GM23338 (cell line): ENCODE results near the gene CEACAM19. TPM values are rescaled to one million over a fixed set of nuclear protein-coding genes. Genes with fewer than 3 reads are reported as not detected.

ENCODE experiments used
- ATAC-seq: fragments of 200-7000 bp; cut with Tn5 transposase; 3 replicates; pipeline ENCODE4 v1.9.1; 2020
- DNase-seq: peaks from one replicate; pipeline ENCODE4 v3.0.0-alpha.2; 2015; ENCODE audit warnings: low spot score
- H2AFZ ChIP-seq: fragments of 200-600 bp; sonication (generic); 2 replicates; pipeline ENCODE4 v1.8.0; 2016; ENCODE audit warnings: antibody characterized with exemption, mild to moderate bottlenecking, moderate library complexity
- H3F3A ChIP-seq: fragments of 200-600 bp; sonication (generic); replicated peaks from 2 replicates; pipeline ENCODE4 v1.8.0; 2017; ENCODE audit warnings: antibody characterized with exemption, mixed run types, low read depth
- H3K27ac ChIP-seq: fragments of 200-600 bp; sonication (generic); 2 replicates; pipeline ENCODE4 v1.6.1; 2016; ENCODE audit warnings: low read depth
- H3K27me3 ChIP-seq: fragments of 200-600 bp; sonication (generic); 2 replicates; pipeline ENCODE4 v1.8.0; 2016; ENCODE audit warnings: mild to moderate bottlenecking, mixed run types, moderate library complexity; ENCODE audit not compliant: insufficient read depth
- H3K36me3 ChIP-seq: fragments of 200-600 bp; sonication (generic); 2 replicates; pipeline ENCODE4 v1.8.0; 2016; ENCODE audit warnings: mild to moderate bottlenecking; ENCODE audit not compliant: insufficient read depth
- H3K4me1 ChIP-seq: fragments of 200-600 bp; sonication (generic); 2 replicates; pipeline ENCODE4 v1.8.0; 2016; ENCODE audit warnings: mild to moderate bottlenecking, moderate library complexity; ENCODE audit not compliant: insufficient read depth
- H3K4me2 ChIP-seq: fragments of 200-600 bp; sonication (generic); 2 replicates; pipeline ENCODE4 v1.7.1; 2017; ENCODE audit warnings: mixed run types
- H3K4me3 ChIP-seq: fragments of 200-600 bp; sonication (generic); 2 replicates; pipeline ENCODE4 v1.6.1; 2016; ENCODE audit warnings: mixed run types
- H3K79me2 ChIP-seq: fragments of 200-600 bp; sonication (generic); replicated peaks from 2 replicates; pipeline ENCODE4 v1.8.0; 2017; ENCODE audit warnings: mild to moderate bottlenecking; ENCODE audit not compliant: insufficient read depth
- H3K9me2 ChIP-seq: fragments of 200-600 bp; sonication (generic); 2 replicates; pipeline ENCODE4 v1.8.0; 2017; ENCODE audit not compliant: insufficient read depth
- H4K20me1 ChIP-seq: fragments of 200-600 bp; sonication (generic); replicated peaks from 2 replicates; pipeline ENCODE4 v1.8.0; 2017; ENCODE audit warnings: mild to moderate bottlenecking; ENCODE audit not compliant: insufficient read depth
- H3K27ac Mint-ChIP-seq: 2 replicates; pipeline ENCODE4 v1.8.0; 2020; ENCODE audit warnings: inconsistent platforms, mild to moderate bottlenecking, moderate library complexity, mixed read lengths
- H3K27me3 Mint-ChIP-seq: 3 replicates; pipeline ENCODE4 v1.8.0; 2022; ENCODE audit warnings: low read depth, mild to moderate bottlenecking, moderate library complexity, mixed read lengths, inconsistent platforms; ENCODE audit not compliant: insufficient read depth, poor library complexity
- H3K36me3 Mint-ChIP-seq: 3 replicates; pipeline ENCODE4 v1.8.0; 2021; ENCODE audit warnings: low read depth, mild to moderate bottlenecking, inconsistent platforms, moderate library complexity, mixed read lengths
- H3K4me1 Mint-ChIP-seq: 3 replicates; pipeline ENCODE4 v1.8.0; 2020; ENCODE audit warnings: mild to moderate bottlenecking, inconsistent platforms, mixed read lengths
- H3K4me3 Mint-ChIP-seq: 3 replicates; pipeline ENCODE4 v1.8.0; 2021; ENCODE audit warnings: moderate library complexity, mild to moderate bottlenecking, inconsistent platforms, mixed read lengths
- H3K9me3 Mint-ChIP-seq: 3 replicates; pipeline ENCODE4 v1.8.0; 2020; ENCODE audit warnings: moderate library complexity, mild to moderate bottlenecking, inconsistent platforms, mixed read lengths
- CREB1 ChIP-seq: fragments of 250-450 bp; sonication (Bioruptor Pico); IDR thresholded peaks from 2 replicates; pipeline ENCODE4 v1.5.0; 2020; ENCODE audit warnings: low read depth, mild to moderate bottlenecking, moderate library complexity
- CTCF ChIP-seq, 2 experiments: fragments of 200-600 bp in 1 of 2; sonication (generic) in 1 of 2; conservative IDR thresholded peaks; 2 replicates each; pipeline versions ENCODE4 v1.5.1 to v1.6.1; 2016 to 2017; ENCODE audit warnings: antibody characterized with exemption in 2 of 2, low read depth in 2 of 2, mild to moderate bottlenecking in 2 of 2, moderate library complexity in 1 of 2
- ETS1 ChIP-seq: IDR thresholded peaks from 2 replicates; pipeline ENCODE4 v1.6.1; 2016; ENCODE audit warnings: antibody characterized with exemption
- EZH2 ChIP-seq: fragments of 200-600 bp; sonication (generic); IDR thresholded peaks from one replicate; pipeline ENCODE4 v1.8.0; 2017; ENCODE audit warnings: antibody characterized with exemption, mild to moderate bottlenecking, low read depth; ENCODE audit not compliant: unreplicated experiment
- EZH2phosphoT487 ChIP-seq: fragments of 200-600 bp; sonication (generic); IDR thresholded peaks from one replicate; pipeline ENCODE4 v1.8.1; 2018; ENCODE audit warnings: antibody characterized with exemption; ENCODE audit not compliant: unreplicated experiment
- JUNB ChIP-seq: IDR thresholded peaks from one replicate; pipeline ENCODE4 v1.6.1; 2016; ENCODE audit warnings: antibody characterized with exemption; ENCODE audit not compliant: unreplicated experiment
- NANOG ChIP-seq: IDR thresholded peaks from 2 replicates; pipeline ENCODE4 v1.6.1; 2016; ENCODE audit warnings: antibody characterized with exemption, borderline replicate concordance
- POLR2AphosphoS5 ChIP-seq: IDR thresholded peaks from 2 replicates; pipeline ENCODE4 v1.6.1; 2016; ENCODE audit warnings: antibody characterized with exemption, low read depth
- REST ChIP-seq: IDR thresholded peaks from one replicate; pipeline ENCODE4 v1.6.1; 2018; ENCODE audit warnings: antibody characterized with exemption; ENCODE audit not compliant: unreplicated experiment
- STAT1 ChIP-seq: IDR thresholded peaks from one replicate; pipeline ENCODE4 v1.6.1; 2016; ENCODE audit warnings: antibody characterized with exemption; ENCODE audit not compliant: unreplicated experiment
- ZNF114 ChIP-seq: fragments of 250-450 bp; sonication (Bioruptor Pico); IDR thresholded peaks from 2 replicates; pipeline ENCODE4 v1.5.0; 2020; ENCODE audit warnings: mild to moderate bottlenecking, moderate library complexity
- polyA plus RNA-seq: library from polyadenylated mRNA; unstranded; fragments of >200 nt; fragmentation: Nextera tagmentation; extraction: Ambion mirVana; gene quantifications from 2 replicates; pipeline ENCODE4 v1.2.1, GENCODE V29; 2016
- total RNA-seq: library from RNA; depleted of rRNA; stranded (reverse); fragments of >200 nt; shearing (Covaris generic); gene quantifications from 2 replicates; pipeline ENCODE4 v1.2.3, GENCODE V29; 2014

CEACAM19 gene
- total and polyA plus RNA-seq, 2 experiments from 2014 or later = 0.38 to 0.76 TPM

GRCh38 chr19:44710483-44710882 is 39.2 kb downstream of the CEACAM19 start (continued):
- TF ChIP-seq REST (no peak), JUNB (no peak), STAT1 (no peak)

GRCh38 chr19:44712864-44713515 is 41.7 kb downstream of the CEACAM19 start:
- peaks cover 24% of the 10 kb centered on the region for H3K9me3 Mint-ChIP-seq
- Histone ChIP-seq H3K27ac (no peak overlapping the region), H3K79me2 (no peaks in the 10 kb centered on the region), H3F3A (no peaks in the 10 kb centered on the region), H4K20me1 (no peaks in the 10 kb centered on the region), H3K4me3 (no peak overlapping the region), H3K9me2 (no peaks in the 10 kb centered on the region), H3K36me3 (no peaks in the 10 kb centered on the region; the same call in 1 of the 2 replicates), H2AFZ (no peak overlapping the region), H3K27me3 (no peaks in the 10 kb centered on the region), H3K4me1 (peaks cover 3% of the 10 kb centered on the region), H3K4me2 (no peak overlapping the region)
- H3K27me3 Mint-ChIP-seq = peaks cover 4% of the 10 kb centered on the region
- no peaks in the 10 kb centered on the region for H3K4me1 Mint-ChIP-seq
- no peak overlapping the region for H3K27ac Mint-ChIP-seq
- H3K36me3 Mint-ChIP-seq = peaks cover 22% of the 10 kb centered on the region
- H3K4me3 Mint-ChIP-seq = no peak overlapping the region
- peak; percentile 87 for ATAC-seq
- DNase-seq = peak; percentile 66
- no peak for TF ChIP-seq STAT1
- TF ChIP-seq EZH2 = no peak
- no peak for TF ChIP-seq ZNF114 (CRISPR knock-in tag)
- TF ChIP-seq CREB1 (CRISPR knock-in tag) = no peak
- TF ChIP-seq NANOG = no peak
- no peak for TF ChIP-seq POLR2AphosphoS5
- TF ChIP-seq EZH2phosphoT487 = no peak
- no peak for TF ChIP-seq CTCF (conservative IDR thresholded peaks at IDR 0.05; ENCODE audit: low read depth in 2 of 2)
- TF ChIP-seq REST = no peak
- no peak for TF ChIP-seq JUNB
- no peak for TF ChIP-seq ETS1
